CD4-positive, alpha-beta T cell treated with Interleukin-2 at 100 ng/mL for 4 hours (primary cell): ENCODE results near the gene SPTB.
A peak's percentile ranks its signal among the peaks of the same experiment; 100 is the strongest.
"Not testable (repeated sequence)": the region's sequence is repeated elsewhere in the genome, so short reads cannot be mapped to it uniquely, and the experiment has no call there.

Experiments
- DNase-seq: peaks from one replicate; pipeline ENCODE4 v3.0.0-alpha.2; 2020; ENCODE audit warnings: low spot score

The SPTB gene

DNA sequence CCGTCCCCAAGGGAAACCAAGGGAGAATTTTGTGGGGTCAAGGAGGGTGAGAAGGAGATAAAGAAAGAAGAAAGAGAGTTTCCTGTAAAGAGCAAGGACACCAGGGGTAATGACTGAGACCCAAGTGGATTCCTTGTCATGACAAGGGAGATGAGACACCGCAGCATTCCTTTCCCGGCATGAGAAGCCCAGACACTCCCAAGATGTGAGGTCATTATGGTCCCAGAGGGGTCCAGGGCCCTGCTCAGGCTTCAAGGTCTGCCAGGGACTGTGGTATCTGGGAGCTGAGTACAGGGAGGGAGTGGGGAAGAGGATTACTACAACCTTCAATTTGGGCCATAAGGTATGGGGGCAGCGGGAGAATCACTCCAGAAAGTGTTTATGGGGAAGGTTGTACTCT lies 58.1 kb downstream of the SPTB start:
- DNase-seq, result no peak

DNA sequence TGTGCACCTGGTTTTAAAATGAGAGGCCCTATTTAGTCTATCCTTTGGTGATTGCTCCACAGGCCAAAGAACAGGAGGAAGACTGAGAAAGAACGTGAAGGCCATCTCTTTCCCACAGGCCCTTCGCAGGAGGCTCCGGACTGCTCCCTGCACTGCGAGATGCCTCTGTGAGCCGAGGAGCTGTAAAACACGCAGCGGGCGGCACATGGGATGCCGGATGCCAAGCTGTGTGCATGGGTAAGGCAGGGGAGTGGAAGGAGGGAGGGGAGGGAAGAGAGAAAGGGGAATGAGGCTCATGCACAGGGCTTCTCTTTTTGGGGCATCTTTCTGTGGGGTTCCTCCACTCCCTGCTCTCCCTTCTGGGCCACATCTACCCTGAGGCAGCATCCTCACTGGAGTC lies 61.6 kb downstream of the SPTB start:
- DNase-seq, result no peak

DNA sequence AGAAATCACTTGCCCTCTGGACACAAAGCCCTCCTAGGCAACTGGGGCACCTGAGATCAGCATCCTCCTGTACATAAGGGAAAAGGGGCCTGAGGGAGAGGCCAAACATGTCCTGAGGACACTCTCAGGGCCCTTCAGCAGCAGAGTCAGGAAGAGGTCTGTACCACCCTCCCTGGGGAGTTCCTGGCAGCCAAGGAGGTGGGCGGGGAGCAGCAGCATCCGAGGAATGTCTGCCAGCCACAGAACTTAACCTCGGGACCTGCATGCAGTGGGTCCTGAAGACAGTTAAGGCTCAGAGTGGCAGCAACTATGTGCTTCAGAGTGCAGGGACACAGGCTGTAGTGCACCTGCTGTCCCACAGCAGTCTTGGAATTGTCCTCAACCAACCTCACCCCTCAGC lies 62.1 kb downstream of the SPTB start:
- no peak for DNase-seq

DNA sequence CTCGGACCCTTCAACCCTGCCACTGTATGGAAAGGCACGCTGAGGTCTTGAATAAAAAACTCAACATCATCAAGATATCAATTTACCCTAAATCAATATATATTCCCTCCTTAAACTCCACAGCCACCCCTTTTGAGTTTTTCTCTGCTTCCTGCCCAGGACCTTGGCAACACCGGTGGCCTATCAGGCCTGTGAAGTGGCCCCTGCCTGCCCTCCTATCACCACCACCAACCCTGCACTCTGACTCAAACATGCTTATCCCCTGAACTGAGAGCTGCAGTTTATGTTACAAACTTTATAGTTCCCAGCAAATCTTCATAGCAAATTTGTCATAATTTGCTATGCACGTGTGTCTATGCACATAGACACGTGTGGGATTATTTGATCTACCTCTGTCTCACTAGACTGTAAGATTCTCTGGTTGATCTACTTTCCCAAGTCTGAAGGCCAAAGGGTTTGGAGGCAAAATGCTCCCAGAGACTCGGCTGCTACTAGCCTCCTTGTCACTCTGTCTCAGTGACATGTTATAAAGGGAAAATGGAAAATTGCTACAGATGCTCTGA lies 63.4 kb downstream of the SPTB start:
- DNase-seq, result no peak

DNA sequence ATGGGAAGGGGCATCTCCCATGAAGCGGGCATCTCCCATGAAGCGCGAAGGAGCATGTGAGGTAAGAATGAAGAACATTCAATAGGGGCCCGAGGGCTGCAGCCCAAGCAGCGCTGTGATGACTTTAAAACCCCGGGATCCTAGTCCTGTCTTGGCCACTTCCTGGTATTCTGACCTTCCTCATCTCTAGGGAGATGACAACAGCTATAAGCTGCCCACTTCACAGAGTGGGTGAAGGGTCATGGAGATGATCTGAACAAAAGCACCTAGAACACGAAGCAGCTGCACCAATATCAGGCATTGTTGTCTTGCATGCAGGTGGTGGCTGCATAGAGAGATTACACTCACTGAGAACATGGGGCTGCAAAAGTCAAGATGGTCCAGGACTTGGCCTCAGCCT lies 64.5 kb downstream of the SPTB start:
- no peak for DNase-seq

GRCh38 chr14:64812412-64812811 lies 67.3 kb downstream of the SPTB start:
- DNase-seq, result peak; percentile 12

DNA sequence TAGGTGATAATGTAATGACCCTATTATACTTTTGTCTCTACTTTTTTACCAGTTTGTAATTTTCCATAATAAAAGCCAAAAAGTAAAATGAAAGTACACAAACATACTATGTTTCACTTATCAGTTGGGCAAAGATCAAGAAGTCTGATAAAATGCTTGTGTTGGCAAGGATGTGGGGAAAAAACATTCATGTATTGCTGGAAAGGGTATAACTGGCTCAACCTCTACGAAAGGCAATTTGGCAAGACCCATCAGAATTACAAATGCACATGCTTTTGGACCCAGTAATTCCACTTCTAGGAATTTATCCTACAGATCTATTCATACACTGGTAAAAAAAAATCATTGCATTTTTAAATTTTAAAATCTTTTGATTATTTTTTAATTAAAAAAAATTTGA lies 68.0 kb downstream of the SPTB start:
- DNase-seq, result no peak

DNA sequence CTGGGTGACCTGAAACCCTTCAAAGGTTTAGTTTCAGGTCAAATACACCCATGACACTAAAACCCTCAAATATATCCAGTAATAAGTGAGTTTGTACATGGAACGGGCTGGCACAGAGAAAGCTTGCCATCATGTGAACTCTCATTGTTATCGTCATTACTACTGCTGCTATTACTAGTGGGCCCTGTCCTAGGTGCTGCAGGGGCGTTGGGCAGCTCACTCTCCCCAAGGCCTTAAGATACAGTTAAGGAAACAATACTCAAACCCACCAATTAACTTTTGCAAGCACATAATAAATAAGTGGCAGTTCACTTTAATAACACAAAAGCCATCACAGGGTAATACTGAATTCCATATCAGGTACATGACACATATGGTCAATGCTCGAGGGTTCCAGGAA lies 71.3 kb downstream of the SPTB start:
- DNase-seq, result no peak

- DNase-seq, result no peak
Measured at GRCh38 chr14:64807551-64807950, 72.2 kb downstream of the SPTB start.

GRCh38 chr14:64806862-64807495 lies 72.7 kb downstream of the SPTB start:
- DNase-seq, result no peak

GRCh38 chr14:64806202-64806861 lies 73.4 kb downstream of the SPTB start:
- DNase-seq, result no peak

DNA sequence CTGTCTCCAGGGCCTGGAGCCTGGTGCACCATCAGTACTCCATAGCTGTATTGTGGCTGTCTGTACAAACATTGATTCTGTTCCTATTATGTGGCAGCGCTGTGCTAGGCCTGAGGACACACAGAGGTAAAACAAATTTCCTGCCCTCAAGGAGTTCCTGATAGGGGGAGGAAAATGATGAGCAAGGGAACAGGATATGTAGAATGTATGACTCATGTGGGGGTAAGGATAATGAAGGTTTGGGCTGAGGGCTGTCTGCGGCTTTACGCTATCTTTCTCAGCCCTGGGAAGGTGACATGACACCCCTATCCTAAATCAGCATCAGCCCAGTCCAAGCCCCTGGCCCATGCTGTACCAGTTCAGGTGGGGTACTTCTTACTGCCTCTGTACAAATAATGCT lies 74.1 kb downstream of the SPTB start:
- not testable (repeated sequence) for DNase-seq

DNA sequence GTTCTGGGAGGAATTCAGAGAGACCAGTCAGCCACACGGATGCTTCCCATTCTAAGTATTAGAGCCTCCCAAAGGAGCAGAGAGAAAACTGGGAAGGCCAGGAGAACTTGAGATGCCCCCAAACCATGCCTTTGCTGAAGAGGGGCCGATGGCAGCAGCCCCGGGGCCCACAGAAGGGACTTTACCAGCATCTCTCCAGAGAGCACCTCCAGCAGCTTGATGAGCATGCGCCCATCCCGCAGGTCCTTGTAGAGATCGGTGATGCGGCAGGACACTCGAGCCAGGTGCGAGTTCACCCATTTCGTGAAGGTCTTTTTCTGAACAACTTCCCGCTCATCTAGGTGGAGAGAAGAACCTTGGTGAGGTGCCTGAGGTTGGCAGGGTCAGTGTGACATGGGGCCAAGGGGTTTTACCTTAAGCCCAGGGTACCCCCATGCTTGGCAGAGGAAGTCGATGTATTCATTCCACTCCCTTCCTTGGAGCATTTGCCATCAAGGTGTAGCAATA lies 74.9 kb downstream of the SPTB start:
- DNase-seq, result no peak

GRCh38 chr14:64801800-64802199 lies 77.9 kb downstream of the SPTB start:
- DNase-seq, result no peak

DNA sequence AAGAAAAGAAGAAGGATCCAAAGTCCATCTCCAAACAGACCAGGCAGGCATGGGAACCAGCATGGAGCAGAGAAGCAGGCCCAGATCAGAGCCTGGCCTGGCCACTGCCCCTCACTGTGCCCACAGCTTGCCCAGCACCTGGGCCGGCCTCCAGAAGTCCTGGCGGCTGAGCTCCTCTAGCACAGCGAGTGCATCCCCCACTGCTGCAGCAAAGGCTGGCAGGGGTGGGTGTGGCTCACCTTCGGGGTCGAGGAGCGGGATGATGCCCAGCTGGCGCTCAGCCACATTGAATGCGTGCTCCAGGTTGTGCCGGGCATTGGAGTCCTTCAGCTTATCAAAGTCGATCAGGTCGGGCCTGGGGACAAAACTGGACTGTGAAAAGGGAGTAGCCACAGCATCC lies 78.7 kb downstream of the SPTB start:
- DNase-seq, result no peak

DNA sequence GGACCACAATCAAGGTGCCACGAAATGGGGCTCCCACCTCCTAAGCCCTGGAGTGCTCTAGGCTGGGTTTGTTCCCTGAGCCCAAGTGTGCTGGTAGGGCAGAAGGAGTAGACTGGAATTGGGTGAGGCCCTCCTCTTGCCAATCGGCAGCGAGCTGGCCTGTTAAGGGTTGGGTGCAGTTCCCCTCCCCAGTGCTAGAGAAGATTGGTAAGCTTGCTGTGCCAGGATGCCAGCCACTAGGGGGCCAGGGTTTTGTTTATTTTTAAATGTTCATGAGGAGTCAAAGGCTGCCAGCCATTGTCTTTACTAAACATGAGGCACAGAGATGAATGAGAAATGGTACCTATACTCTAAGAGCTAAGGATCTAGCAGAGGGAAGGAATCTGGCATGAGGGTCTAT lies 79.7 kb downstream of the SPTB start:
- DNase-seq, result peak; percentile 5

- no peak for DNase-seq
Measured at GRCh38 chr14:64799555-64799954, 80.2 kb downstream of the SPTB start.

GRCh38 chr14:64796369-64796768 lies 83.3 kb downstream of the SPTB start:
- no peak for DNase-seq

DNA sequence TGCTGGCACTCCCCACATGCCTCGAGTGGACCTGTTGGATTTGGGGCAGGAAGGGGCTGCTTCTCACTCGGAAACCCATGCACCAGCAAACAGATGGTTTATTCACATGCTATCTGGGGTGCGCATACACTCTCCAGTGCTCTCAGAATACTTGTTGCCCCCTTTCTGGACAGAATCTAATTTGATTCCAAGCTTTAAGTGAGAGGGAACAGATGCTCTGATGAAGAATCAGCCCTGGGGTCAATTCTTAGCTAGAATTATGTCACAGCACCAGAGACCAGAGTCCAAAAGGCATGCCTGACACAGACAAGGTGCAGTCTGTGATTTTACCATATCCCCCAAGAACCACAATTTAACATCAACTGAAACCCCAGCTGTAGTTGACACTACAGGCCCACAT lies 83.8 kb downstream of the SPTB start:
- no peak for DNase-seq

DNA sequence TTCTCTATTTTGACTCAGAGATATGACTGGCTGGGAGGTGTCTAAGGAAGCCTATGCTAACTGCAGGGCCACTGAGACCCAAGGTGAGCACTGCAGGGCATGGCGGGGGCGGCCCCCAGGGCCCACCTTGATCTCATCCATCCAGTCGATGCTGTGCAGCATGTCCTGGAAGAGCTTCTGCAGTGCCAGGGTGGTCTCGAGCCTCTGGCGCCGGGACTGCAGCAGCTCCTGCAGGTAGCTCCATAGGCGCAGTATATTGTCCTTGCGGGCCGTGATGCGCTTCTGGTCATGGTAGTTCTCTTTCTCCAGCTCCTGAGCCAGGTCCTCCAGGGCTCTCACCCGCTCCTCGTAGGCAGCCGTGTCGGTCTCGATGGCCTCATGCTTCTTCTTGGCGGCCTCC lies 84.5 kb downstream of the SPTB start:
- no peak for DNase-seq

- DNase-seq, result no peak
Measured at GRCh38 chr14:64792871-64793560, 86.7 kb downstream of the SPTB start.

GRCh38 chr14:64792231-64792630 lies 87.5 kb downstream of the SPTB start:
- DNase-seq, result no peak

DNA sequence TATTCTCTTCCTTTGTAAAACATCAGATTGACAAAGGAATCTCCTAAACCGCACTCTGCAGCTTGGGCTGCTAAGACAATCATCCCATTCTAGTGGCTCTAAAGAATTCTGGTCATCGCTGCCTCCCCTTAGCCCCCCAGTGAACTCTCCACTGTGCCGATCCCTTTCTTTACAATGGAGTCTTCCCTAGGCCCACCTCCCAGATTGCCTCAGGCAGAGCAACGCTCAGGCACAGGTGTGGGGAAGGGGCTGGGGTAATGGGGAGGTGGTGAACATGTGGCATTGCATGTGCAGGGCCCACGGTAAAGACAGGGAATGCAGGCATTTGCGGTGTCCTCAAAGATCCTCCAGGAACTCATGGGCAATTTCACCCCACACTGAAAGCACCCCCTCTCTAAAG lies 89.2 kb downstream of the SPTB start:
- DNase-seq, result no peak
